K562 (cell line): Measurements from ENCODE around the gene DDAH2. TPM values are rescaled to one million over a fixed set of nuclear protein-coding genes. Genes with fewer than 3 reads are reported as not detected.

Experiments
- ARID1B ChIP-seq: fragments of 450-650 bp; IDR thresholded peaks from 2 replicates; pipeline ENCODE4 v1.6.1; 2016; ENCODE audit warnings: antibody characterized with exemption, mild to moderate bottlenecking, inconsistent platforms
- COPS2 ChIP-seq: fragments of 450-650 bp; conservative IDR thresholded peaks from 2 replicates; pipeline ENCODE4 v1.6.1; 2016; ENCODE audit warnings: mild to moderate bottlenecking, moderate library complexity
- ILF3 ChIP-seq: fragments of 450-650 bp; IDR thresholded peaks from 2 replicates; pipeline ENCODE4 v1.6.1; 2018; ENCODE audit warnings: antibody characterized with exemption, mild to moderate bottlenecking, moderate library complexity, borderline replicate concordance
- KLF16 ChIP-seq: IDR thresholded peaks from 2 replicates; pipeline ENCODE4 v1.6.1; 2016; ENCODE audit warnings: antibody characterized with exemption
- LEF1 ChIP-seq: fragments of 450-650 bp; IDR thresholded peaks from 2 replicates; pipeline ENCODE4 v1.6.1; 2016; ENCODE audit warnings: mild to moderate bottlenecking
- MTF1 ChIP-seq: fragments of 250-450 bp; sonication (Bioruptor Pico); IDR thresholded peaks from 2 replicates; pipeline ENCODE4 v1.9.0; 2021; ENCODE audit warnings: moderate library complexity, mild to moderate bottlenecking, inconsistent platforms, borderline replicate concordance
- OTX1 ChIP-seq: fragments of 450-650 bp; formaldehyde crosslinking; IDR thresholded peaks from 2 replicates; pipeline ENCODE4 v1.4.0; 2022; ENCODE audit warnings: mild to moderate bottlenecking
- SMARCA4 ChIP-seq: fragments of 450-650 bp; IDR thresholded peaks from 2 replicates; pipeline ENCODE4 v1.6.1; 2016
- SMARCE1 ChIP-seq: fragments of 450-650 bp; IDR thresholded peaks from 2 replicates; pipeline ENCODE4 v1.7.1; 2016; ENCODE audit warnings: mild to moderate bottlenecking
- SNIP1 ChIP-seq: fragments of 450-650 bp; IDR thresholded peaks from 2 replicates; pipeline ENCODE4 v1.7.1; 2017; ENCODE audit warnings: low read depth, mild to moderate bottlenecking
- ZNF717 ChIP-seq: fragments of 250-450 bp; sonication (Bioruptor Pico); IDR thresholded peaks from 2 replicates; pipeline ENCODE4 v1.5.0; 2021
- polyA plus RNA-seq, 8 experiments: library from polyadenylated mRNA; depleted of rRNA in 4 of 8; stranded (reverse) in 5 of 8; unstranded in 3 of 8; fragments of >200 nt; fragmentation: Nextera tagmentation in 2 of 8; fragmentation: Illumina TruSeq in 1 of 8; extraction: Ambion mirVana in 2 of 8; extraction: Trizol in 1 of 8; gene quantifications; 2 replicates each; pipeline versions ENCODE4 v1.2.1 to v1.2.3, GENCODE V29; 2011 to 2014; ENCODE audit warnings: inconsistent platforms in 1 of 8, missing spikeins in 1 of 8
- total RNA-seq, 7 experiments: library from RNA; depleted of rRNA in 6 of 7; stranded (reverse); fragments of >200 nt in 6 of 7; fragmentation: Illumina TruSeq in 2 of 7; extraction: Trizol in 2 of 7; gene quantifications; 2 replicates each; pipeline versions ENCODE4 v1.2.1 to v1.2.3, GENCODE V29; 2011 to 2021; ENCODE audit warnings: low replicate concordance in 1 of 7
- TF ChIP-seq, protein P1 (sequence below): fragments of 200-800 bp; sonication (Bioruptor generic); IDR thresholded peaks from 2 replicates; pipeline ENCODE4 v1.6.1; 2016; ENCODE audit warnings: missing genetic modification characterization, missing compliant biosample characterization
- TF ChIP-seq, protein P2 (sequence below): sonication (generic); formaldehyde crosslinking; IDR thresholded peaks from 2 replicates; pipeline ENCODE4 v1.8.0; 2022; ENCODE audit warnings: missing genetic modification reagents, mild to moderate bottlenecking, moderate library complexity, borderline replicate concordance

The DDAH2 gene
- total and polyA plus RNA-seq, 9 of the 15 experiments (the other 6 are each of a cell fraction or from before 2014, with no cell fraction given): 1.8 to 45.4 (median 21.4) TPM

DNA sequence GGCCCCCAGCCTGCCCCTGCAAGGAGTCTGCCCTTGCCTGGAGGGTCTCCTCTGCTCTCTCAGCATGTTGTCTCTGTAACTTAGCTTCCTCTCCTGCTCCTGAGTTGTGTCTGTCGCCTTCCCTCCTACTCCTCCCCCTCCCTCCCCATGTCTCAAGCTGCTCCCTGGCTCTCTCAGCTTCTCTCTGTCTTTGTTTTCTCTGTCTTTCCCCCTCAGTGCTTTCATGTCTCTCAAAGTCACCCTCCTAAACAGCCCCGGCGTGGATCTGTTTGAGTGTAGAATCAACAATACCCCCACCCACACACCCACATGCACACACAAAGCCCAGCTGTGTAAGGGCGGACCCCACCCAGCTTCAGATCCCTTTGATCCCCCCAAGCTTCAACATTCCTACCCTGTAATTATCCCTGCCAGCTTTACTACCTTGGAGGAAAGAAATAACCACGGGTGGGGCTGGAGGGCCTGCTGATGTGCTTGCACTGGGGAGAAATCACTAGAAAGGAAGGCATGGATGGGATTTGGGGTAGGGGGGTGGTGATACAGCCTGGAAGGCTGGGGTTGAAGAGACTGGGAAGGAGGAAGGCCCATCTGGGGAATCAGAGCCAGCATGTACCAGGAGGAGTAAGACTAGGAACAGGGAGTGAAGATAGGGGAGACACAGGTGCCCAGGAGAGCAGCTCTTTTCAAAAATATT lies 15.0 kb downstream of the DDAH2 start (continued):
- TF ChIP-seq, protein P1, sequence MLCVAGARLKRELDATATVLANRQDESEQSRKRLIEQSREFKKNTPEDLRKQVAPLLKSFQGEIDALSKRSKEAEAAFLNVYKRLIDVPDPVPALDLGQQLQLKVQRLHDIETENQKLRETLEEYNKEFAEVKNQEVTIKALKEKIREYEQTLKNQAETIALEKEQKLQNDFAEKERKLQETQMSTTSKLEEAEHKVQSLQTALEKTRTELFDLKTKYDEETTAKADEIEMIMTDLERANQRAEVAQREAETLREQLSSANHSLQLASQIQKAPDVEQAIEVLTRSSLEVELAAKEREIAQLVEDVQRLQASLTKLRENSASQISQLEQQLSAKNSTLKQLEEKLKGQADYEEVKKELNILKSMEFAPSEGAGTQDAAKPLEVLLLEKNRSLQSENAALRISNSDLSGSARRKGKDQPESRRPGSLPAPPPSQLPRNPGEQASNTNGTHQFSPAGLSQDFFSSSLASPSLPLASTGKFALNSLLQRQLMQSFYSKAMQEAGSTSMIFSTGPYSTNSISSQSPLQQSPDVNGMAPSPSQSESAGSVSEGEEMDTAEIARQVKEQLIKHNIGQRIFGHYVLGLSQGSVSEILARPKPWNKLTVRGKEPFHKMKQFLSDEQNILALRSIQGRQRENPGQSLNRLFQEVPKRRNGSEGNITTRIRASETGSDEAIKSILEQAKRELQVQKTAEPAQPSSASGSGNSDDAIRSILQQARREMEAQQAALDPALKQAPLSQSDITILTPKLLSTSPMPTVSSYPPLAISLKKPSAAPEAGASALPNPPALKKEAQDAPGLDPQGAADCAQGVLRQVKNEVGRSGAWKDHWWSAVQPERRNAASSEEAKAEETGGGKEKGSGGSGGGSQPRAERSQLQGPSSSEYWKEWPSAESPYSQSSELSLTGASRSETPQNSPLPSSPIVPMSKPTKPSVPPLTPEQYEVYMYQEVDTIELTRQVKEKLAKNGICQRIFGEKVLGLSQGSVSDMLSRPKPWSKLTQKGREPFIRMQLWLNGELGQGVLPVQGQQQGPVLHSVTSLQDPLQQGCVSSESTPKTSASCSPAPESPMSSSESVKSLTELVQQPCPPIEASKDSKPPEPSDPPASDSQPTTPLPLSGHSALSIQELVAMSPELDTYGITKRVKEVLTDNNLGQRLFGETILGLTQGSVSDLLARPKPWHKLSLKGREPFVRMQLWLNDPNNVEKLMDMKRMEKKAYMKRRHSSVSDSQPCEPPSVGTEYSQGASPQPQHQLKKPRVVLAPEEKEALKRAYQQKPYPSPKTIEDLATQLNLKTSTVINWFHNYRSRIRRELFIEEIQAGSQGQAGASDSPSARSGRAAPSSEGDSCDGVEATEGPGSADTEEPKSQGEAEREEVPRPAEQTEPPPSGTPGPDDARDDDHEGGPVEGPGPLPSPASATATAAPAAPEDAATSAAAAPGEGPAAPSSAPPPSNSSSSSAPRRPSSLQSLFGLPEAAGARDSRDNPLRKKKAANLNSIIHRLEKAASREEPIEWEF (CRISPR knock-in tag): no peak
- 0 out of 2 replicates have a peak, but pooled peaks have one; percentile 34 for TF ChIP-seq SMARCE1
- no peak for TF ChIP-seq ZNF717 (CRISPR knock-in tag)
- TF ChIP-seq, protein P2, sequence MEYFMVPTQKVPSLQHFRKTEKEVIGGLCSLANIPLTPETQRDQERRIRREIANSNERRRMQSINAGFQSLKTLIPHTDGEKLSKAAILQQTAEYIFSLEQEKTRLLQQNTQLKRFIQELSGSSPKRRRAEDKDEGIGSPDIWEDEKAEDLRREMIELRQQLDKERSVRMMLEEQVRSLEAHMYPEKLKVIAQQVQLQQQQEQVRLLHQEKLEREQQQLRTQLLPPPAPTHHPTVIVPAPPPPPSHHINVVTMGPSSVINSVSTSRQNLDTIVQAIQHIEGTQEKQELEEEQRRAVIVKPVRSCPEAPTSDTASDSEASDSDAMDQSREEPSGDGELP (CRISPR knock-in tag): peak; percentile 8; the same call in 1 of the 2 replicates
- TF ChIP-seq MTF1 (CRISPR knock-in tag): no peak
- TF ChIP-seq OTX1 (CRISPR knock-in tag): no peak
- peak; percentile 28; the same call in 1 of the 2 replicates for TF ChIP-seq LEF1
- TF ChIP-seq COPS2: no peak
- TF ChIP-seq KLF16: no peak
- no peak for TF ChIP-seq SNIP1
- no peak for TF ChIP-seq ARID1B
- no peak for TF ChIP-seq ILF3
- no peak for TF ChIP-seq SMARCA4
